Liver (tissue), 9 donors: ENCODE results near the gene ALPP. TPM values are rescaled to one million over a fixed set of nuclear protein-coding genes. Genes with fewer than 3 reads are reported as not detected.
"Not testable (repeated sequence)": the region's sequence is repeated elsewhere in the genome, so short reads cannot be mapped to it uniquely, and the experiment has no call there.

Experiments used
- DNase-seq: peaks from one replicate; pipeline ENCODE4 v3.0.0-alpha.2; 2017; ENCODE audit warnings: low spot score
- H3K27ac ChIP-seq, 2 donors: one replicate each; pipeline ENCODE4 v1.7.0; 2013; ENCODE audit warnings: inconsistent platforms in 2 of 2, low read length in 2 of 2, control low read depth in 1 of 2, low read depth in 1 of 2, mild to moderate bottlenecking in 1 of 2
- H3K27me3 ChIP-seq, 4 donors: one replicate each; pipeline versions ENCODE4 v1.6.1 to v1.7.0; 2013; ENCODE audit warnings: low read length in 3 of 4, inconsistent platforms in 1 of 4, mild to moderate bottlenecking in 1 of 4, moderate library complexity in 1 of 4; ENCODE audit not compliant: control insufficient read depth in 4 of 4, insufficient read depth in 4 of 4
- H3K36me3 ChIP-seq, 4 donors: one replicate each; pipeline versions ENCODE4 v1.6.1 to v1.7.0; 2013; ENCODE audit warnings: low read length in 3 of 4, mild to moderate bottlenecking in 3 of 4, low read depth in 1 of 4, moderate library complexity in 1 of 4; ENCODE audit not compliant: control insufficient read depth in 4 of 4, insufficient read depth in 3 of 4
- H3K4me1 ChIP-seq, 4 donors: one replicate each; pipeline versions ENCODE4 v1.6.1 to v1.7.0; 2013; ENCODE audit warnings: low read length in 3 of 4, mild to moderate bottlenecking in 3 of 4, moderate library complexity in 1 of 4; ENCODE audit not compliant: control insufficient read depth in 4 of 4, insufficient read depth in 4 of 4
- H3K4me3 ChIP-seq, 3 donors: one replicate each; pipeline versions ENCODE4 v1.6.1 to v1.7.0; 2013; ENCODE audit warnings: low read length in 3 of 3, control low read depth in 1 of 3, low read depth in 1 of 3, mild to moderate bottlenecking in 1 of 3
- H3K9ac ChIP-seq, 2 donors: one replicate each; pipeline ENCODE4 v1.7.0; 2013; ENCODE audit warnings: low read length in 2 of 2, mild to moderate bottlenecking in 2 of 2, moderate library complexity in 2 of 2, control low read depth in 1 of 2, low read depth in 1 of 2
- H3K9me3 ChIP-seq, 4 donors: one replicate each; pipeline versions ENCODE4 v1.6.1 to v1.7.0; 2013; ENCODE audit warnings: low read length in 3 of 4; ENCODE audit not compliant: control insufficient read depth in 4 of 4
- ATF3 ChIP-seq: IDR thresholded peaks from 2 replicates; pipeline ENCODE4 v1.6.1; 2016; ENCODE audit warnings: antibody characterized with exemption
- FOXA2 ChIP-seq: IDR thresholded peaks from 2 replicates; pipeline ENCODE4 v1.6.1; 2016; ENCODE audit warnings: antibody characterized with exemption
- GABPA ChIP-seq, 2 donors: IDR thresholded peaks in 1 of 2; conservative IDR thresholded peaks in 1 of 2; 2 replicates each; pipeline ENCODE4 v1.6.1; 2016; ENCODE audit warnings: antibody characterized with exemption in 2 of 2, mild to moderate bottlenecking in 1 of 2, moderate library complexity in 1 of 2
- MAX ChIP-seq: IDR thresholded peaks from 2 replicates; pipeline ENCODE4 v1.6.1; 2016; ENCODE audit warnings: antibody characterized with exemption
- NR2F2 ChIP-seq: IDR thresholded peaks from 2 replicates; pipeline ENCODE4 v1.6.1; 2016; ENCODE audit warnings: antibody characterized with exemption
- RAD21 ChIP-seq, 2 donors: IDR thresholded peaks; 2 replicates each; pipeline ENCODE4 v1.6.1; 2016; ENCODE audit warnings: antibody characterized with exemption in 2 of 2, mild to moderate bottlenecking in 2 of 2
- REST ChIP-seq: IDR thresholded peaks from 2 replicates; pipeline ENCODE4 v1.6.1; 2016; ENCODE audit warnings: antibody characterized with exemption, mild to moderate bottlenecking
- RXRA ChIP-seq, 2 donors: IDR thresholded peaks; 2 replicates each; pipeline ENCODE4 v1.6.1; 2017 to 2018; ENCODE audit warnings: antibody characterized with exemption in 2 of 2, mild to moderate bottlenecking in 1 of 2
- SP1 ChIP-seq: IDR thresholded peaks from 2 replicates; pipeline ENCODE4 v1.6.1; 2018; ENCODE audit warnings: antibody characterized with exemption, mild to moderate bottlenecking
- WGBS: extraction: QIAGEN DNeasy Blood & Tissue Kit; methylation state at CpG from one replicate; pipeline ENCODE4 v1.1.7; 2013; 5-methylcytosine and 5-hydroxymethylcytosine counted together
- polyA plus RNA-seq, 2 donors: library from polyadenylated mRNA; stranded (reverse) in 1 of 2; unstranded in 1 of 2; fragments of 200-250 nt in 1 of 2; fragments of >200 nt in 1 of 2; fragmentation: Nextera tagmentation in 1 of 2; extraction: Ambion mirVana in 1 of 2; gene quantifications; one replicate each; pipeline versions ENCODE4 v1.2.1 to v1.2.3, GENCODE V29; 2013 to 2015
- total RNA-seq, 2 donors: library from RNA; depleted of rRNA; stranded (reverse); fragments of >200 nt; gene quantifications; one replicate each; pipeline ENCODE4 v1.2.3, GENCODE V29; 2014
- donor health status: healthy.
- donor health status: healthy.
- donor health status: healthy.
- donor health status: healthy.
- donor health status: healthy.

The ALPP gene
- total and polyA plus RNA-seq, 4 donors: not detected

DNA sequence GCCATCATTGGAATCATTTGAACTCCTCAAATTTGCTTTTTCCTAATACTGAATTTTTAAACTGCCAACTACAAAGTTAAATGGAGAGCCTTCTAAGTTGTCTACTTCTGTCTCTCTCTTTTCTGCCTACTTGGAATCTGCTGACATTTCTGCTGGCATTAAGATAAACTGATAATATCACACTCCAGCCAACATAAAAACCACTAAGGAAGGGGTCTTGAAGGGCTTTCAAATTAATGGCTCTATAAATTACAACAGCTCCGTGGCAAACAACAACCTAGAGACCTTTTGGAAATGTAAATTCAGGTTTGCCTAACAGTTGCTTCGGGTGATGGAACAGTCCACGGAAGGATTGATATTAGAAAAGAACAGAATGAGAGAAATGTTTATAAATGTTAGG is 12.1 kb downstream of the ALPP start:
- WGBS: 42% methylated on average over 3 of the region's 3 CpGs
- H3K27me3 ChIP-seq: peaks cover 0 to 16% (median 7%) of the 10 kb centered on the region in 4 donors

DNA sequence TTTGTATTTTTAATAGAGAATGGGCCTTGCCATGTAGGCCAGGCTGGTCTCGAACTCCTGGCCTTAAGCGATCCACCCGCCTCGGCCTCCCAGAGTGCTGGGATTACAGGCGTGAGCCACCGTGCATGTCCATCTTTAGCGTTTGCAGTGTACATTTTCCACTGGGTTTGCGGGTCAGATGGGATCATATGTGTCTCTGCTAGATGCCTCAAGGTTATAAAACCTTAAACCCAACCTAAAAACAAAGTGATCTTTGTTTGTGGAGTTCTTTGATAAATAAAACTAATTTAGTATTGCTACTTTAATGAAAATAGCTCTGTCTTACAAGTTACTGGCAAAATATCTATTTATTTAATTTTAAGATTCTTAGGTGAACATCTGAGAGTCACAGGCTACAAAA is 15.0 kb downstream of the ALPP start:
- WGBS: 94% methylated on average over 8 of the region's 8 CpGs
- H3K9me3 ChIP-seq: no peaks in the 10 kb centered on the region
- no peak overlapping the region for H3K4me3 ChIP-seq
- H3K36me3 ChIP-seq: no peaks in the 10 kb centered on the region
- no peak for DNase-seq
- H3K4me1 ChIP-seq: peaks cover 0 to under 1% (median 0%) of the 10 kb centered on the region in 4 donors
- TF ChIP-seq FOXA2 (no peak), GABPA (IDR thresholded peaks at IDR 0.05 in 1 of 2, conservative IDR thresholded peaks at IDR 0.05 in 1 of 2) (no peak), ATF3 (no peak), RXRA (IDR thresholded peaks at IDR 0.05) (no peak), RAD21 (IDR thresholded peaks at IDR 0.05) (no peak), REST (no peak), SP1 (no peak)
- H3K9ac ChIP-seq: no peak overlapping the region
- no peak overlapping the region for H3K27ac ChIP-seq
- H3K27me3 ChIP-seq: peaks cover 0 to 16% (median 3%) of the 10 kb centered on the region in 4 donors

More for the DNA sequence above, 12.1 kb downstream of the ALPP start:
- H3K27ac ChIP-seq: no peak overlapping the region
- H3K9ac ChIP-seq: no peak overlapping the region
- H3K9me3 ChIP-seq: no peaks in the 10 kb centered on the region
- DNase-seq: no peak
- H3K4me3 ChIP-seq: no peak overlapping the region
- no peaks in the 10 kb centered on the region for H3K36me3 ChIP-seq
- no peak for TF ChIP-seq SP1
- TF ChIP-seq RAD21 (IDR thresholded peaks at IDR 0.05): no peak
- no peak for TF ChIP-seq NR2F2
- TF ChIP-seq RXRA (IDR thresholded peaks at IDR 0.05): no peak
- H3K4me1 ChIP-seq: peaks cover 0 to 21% (median 4%) of the 10 kb centered on the region in 4 donors

DNA sequence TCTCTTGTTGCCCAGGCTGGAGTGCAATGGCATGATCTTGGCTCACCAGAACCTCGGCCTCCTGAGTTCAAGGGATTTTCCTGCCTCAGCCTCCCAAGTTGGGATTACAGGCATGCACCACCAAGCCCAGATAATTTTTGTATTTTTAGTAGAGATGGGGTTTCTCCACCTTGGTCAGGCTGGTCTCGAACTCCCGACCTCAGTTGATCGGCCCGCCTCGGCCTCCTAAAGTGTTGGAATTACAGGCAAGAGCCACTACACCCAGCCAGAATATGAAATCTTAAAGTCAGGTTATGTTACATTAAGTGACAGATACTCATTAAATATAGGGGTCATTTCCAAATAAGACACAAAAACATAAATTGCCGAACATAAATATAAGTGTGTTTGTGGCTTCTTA is 15.9 kb downstream of the ALPP start:
- H3K9ac ChIP-seq, H3K4me1 ChIP-seq, DNase-seq, H3K9me3 ChIP-seq, H3K36me3 ChIP-seq, H3K4me3 ChIP-seq, H3K27me3 ChIP-seq, H3K27ac ChIP-seq: not testable (repeated sequence)
- 85% methylated on average over 7 of the region's 7 CpGs for WGBS

GRCh38 chr2:232395586-232395985 is 17.0 kb downstream of the ALPP start:
- Histone ChIP-seq H3K27ac (no peak overlapping the region), H3K36me3 (no peaks in the 10 kb centered on the region), H3K9ac (no peak overlapping the region), H3K27me3 (peaks cover 0 to 3% (median 2%) of the 10 kb centered on the region in 4 donors), H3K4me3 (no peak overlapping the region), H3K4me1 (no peaks in the 10 kb centered on the region), H3K9me3 (no peaks in the 10 kb centered on the region)
- WGBS: 82% methylated on average over 1 of the region's 1 CpG
- TF ChIP-seq RAD21 (IDR thresholded peaks at IDR 0.05) (no peak), MAX (no peak), NR2F2 (no peak)
- DNase-seq: no peak
